ENCODE measurements around the gene CCNE1.

The CCNE1 gene

DNA sequence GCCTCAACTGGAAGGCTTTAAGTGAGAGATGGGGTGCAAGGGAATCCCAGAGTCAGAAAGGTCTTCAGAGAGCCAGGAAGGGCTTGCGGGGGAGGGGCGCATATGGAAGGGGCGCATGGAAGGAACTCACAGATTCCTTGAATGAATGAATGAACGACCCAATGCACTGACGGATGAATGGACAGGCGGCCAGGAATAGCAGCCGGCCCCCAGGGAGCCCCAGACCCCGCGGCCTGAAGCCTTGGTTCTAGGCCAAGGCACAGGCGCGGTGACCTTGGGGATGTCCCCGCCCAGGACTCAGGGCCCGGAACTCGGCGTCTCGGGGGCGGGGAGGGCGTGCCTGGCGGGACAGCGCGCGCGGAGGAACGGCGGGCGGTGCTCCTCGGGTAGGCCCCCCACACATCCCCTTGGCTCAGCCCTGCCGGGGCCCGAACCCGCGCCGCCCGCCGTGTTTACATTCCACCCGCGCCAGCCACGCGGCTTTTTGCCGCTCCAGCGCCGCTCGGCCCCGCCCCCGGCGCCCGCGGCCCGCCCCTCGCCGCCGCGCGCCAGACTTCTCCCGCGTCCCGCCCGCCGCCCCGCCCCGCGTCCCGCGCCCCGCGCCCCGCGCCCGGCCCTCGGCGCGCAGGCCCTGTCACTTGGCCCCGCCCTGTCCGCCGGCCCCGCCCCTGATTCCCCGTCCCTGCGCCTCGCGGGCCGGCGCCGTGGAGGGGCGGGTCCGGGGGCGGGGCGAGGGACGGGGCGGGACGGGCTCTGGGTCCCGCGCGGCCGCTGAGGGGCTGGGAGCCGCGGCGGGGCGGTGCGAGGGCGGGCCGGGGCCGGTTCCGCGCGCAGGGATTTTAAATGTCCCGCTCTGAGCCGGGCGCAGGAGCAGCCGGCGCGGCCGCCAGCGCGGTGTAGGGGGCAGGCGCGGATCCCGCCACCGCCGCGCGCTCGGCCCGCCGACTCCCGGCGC lies at the start of gene CCNE1:
CCNE1 (plus strand) TSS at position 867 of the 955 bp plus-strand sequence. CDS start 565 bp downstream, outside the sequence.
- DNase-seq, result peak; percentile 91

DNA sequence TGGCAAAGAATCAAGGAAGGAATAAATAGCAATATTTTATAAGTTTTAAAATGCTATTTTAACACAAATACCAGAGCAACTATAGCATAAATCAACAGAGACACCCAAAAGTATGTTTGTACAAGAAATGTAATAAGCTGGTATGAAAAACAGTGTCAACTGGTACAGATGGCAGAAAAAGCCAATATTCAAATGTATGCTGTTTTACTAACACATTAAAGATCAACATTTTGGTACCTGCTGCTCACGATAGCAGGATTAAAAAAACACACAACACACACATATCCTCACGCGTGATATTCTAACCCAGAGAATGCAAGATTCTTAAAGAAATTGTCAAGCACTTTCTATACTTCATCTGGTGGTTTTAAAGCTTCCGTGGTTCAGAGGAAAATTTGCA lies 48.6 kb upstream of the CCNE1 start:
- DNase-seq, result no peak

DNA sequence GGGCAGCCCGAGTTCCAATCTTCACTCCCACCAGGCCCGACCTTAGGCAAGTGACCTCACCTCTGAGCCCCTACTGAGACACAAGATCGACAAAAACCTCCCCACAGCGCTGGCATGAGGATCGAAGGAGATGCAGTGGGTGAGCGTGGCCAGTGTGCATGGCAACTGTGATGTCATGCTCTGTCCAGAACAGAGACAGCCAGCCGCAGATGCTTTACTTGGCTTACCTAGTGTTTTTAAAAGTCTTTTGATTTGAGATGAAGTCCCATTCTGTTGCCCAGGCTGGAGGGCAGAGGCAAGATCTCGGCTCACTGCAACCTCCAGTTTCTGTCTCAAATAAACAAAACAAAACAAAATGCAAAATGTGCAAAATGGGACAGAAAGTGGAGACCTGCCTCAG lies 47.4 kb upstream of the CCNE1 start:
- DNase-seq, result no peak

DNA sequence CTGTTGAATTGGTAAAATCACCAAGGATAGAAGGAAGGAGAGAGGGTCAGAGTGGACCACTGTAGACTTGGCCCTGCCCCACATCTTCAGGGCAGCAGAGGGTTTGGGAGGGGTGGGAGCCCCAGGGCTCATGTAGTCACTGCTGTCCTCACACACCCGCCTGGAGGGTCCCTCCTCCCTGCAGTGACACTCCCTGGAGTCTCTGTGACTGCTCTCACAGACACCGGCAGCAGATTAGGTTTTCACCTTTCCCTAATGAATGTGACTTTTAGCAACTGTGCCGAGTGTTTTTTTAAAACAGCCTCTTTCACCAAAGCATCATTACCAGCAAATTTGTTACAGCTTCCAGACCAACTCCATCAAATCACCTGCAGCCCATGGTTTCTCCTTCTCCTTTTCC lies 45.7 kb upstream of the CCNE1 start:
- DNase-seq, result no peak

DNA sequence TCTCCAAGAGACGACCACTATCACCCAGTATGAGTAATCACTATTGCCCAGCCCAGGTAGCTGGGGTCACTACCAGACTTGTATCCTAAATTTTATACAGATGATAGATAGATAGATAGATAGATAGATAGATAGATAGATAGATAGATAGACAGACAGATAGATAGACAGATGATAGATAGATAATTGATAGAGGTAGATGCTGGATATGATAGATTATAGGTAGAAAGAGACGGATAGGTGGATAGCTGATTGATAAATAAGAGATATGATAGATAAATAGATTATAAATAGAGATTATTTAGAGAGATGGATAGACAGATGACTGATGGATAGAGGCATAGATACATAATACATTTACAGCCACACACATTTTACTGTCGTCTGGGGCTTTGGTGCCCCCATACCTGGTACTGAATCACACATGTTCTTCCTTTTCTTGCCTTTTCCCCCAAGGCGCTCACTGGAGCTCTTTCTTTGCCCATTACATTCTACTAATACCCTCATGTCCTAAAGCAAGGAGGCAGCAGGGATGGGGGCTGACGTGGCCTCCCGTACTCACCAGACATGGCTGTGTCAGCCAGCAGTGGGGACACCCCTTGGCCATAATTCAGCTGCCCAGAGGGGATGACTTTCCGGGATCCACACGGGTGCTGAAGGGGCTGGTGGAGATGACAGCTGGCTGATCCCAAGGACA lies 44.6 kb upstream of the CCNE1 start:
- no peak for DNase-seq

DNA sequence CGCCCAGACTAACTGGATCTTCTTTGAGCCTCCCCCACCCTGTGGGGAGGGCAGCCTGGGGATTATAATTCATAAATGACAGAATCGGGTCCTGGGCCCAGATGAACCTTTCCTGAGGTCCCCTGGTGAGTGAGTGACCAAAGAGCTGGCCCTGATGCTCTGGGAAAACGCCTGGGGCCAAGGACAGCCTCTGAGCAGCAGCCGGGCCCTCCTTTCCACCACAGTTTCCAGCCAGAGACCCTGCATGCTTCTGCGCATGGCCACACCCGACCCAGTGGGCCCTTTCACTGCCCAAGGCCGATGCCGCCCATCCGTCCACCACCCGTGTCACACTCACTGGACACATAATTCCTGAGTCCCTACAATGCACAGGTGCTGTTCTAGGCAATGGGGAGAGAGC lies 43.6 kb upstream of the CCNE1 start:
- no peak for DNase-seq

DNA sequence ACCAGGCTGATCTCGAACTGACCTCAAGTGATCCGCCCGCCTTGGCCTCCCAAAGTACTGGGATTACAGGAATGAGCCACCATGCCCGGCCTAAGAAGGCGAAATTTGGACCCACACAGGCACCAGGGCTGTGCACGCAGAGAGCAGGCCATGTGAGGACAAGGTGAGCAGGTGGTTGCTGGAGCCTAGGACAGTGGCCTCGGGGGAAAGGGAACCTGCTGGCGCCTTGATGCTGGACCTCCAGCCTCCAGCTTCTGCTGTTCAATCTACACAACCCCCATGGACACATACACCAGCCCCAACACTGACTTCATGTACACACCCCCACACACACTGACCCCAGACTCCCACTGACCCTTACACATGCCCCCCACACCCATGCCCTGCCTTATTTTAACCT lies 41.8 kb upstream of the CCNE1 start:
- DNase-seq, result no peak

DNA sequence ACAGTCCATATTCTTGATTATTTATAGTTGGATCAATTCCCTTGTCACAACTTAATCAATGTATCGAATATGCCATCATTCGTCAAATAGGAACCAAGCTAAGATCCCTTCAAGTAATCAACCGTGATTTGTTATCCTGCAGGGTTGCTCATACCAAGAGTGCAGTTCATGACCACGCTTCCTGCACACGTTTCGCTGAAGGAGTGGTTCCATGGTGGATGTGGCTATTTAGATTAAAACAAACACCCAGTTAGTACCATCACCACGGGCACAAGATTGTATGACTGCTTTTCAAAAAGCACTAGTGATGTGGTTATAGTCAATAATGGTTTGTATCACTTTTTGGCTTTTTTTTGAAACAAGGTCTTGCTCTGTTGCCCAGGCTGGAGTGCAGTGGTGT lies 41.1 kb upstream of the CCNE1 start:
- DNase-seq, result no peak

DNA sequence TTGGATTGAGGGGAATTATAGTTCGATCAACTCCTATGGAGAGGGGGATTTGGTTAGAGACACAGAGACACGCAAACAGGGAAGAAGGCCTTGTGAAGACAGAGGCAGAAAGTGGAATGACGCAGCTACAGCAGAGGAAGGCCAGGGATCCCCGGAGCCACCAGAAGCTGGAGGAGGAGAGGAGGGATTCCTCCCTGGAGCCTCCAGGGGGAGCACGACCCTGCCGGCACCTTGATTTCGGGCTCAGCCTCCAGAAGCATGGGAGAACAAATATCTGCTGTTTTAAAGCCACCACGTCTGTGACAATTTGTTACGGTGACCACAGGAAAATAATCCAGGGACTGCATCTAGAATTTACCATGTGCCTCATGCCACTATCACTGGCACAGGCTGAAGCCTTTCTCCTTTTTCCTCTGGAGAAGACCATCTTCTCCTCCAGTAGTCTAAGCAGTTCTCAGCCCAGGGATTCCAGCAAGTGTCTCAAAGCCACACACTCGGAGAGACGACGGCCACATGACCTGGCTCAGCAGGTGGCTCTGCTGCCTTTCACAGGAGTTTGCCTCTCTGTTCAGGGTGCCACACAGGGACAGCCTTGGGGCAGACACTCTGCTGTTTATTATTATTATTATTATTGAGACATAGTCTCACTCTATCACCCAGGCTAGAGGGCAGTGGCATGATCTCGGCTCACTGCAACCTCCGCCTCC lies 39.9 kb upstream of the CCNE1 start:
- DNase-seq, result peak; percentile 76

DNA sequence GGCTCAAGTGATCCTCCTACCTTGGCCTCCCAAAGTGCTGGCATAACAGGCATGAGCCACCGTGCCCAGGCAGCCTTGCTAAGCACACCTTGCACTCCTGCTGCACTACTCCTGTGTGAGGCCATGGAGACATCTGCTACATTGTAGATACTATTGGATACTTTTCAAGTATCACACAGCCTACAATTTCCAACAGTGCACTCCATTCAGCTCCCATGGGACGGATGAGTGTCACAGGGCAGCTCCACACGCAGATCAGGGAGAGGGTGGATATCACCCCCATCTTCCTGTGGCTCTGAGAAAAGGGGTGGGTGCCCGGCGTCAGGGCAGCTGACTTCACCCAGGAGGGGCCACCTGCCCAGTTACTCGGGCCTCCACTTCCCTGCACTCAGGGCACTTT lies 39.1 kb upstream of the CCNE1 start:
- no peak for DNase-seq

DNA sequence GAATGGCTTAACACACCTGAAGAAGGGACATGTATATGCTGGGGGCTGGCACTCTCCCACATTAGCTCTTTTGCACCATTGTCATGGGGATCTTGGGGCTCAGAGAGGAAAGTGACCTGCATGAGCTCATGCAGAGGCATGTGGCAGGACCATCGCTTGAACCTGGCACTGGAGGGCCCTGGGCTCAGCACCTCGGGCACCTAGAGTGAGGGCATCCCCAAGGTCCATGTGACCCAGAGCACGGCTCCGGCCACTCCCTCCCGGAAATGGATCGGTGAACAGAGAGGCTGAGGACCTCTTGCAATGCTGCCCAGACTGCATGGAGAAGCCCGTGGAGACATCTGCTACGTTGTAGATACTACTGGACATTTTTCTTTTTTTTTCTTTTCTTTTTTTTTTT lies 38.6 kb upstream of the CCNE1 start:
- DNase-seq, result no peak

DNA sequence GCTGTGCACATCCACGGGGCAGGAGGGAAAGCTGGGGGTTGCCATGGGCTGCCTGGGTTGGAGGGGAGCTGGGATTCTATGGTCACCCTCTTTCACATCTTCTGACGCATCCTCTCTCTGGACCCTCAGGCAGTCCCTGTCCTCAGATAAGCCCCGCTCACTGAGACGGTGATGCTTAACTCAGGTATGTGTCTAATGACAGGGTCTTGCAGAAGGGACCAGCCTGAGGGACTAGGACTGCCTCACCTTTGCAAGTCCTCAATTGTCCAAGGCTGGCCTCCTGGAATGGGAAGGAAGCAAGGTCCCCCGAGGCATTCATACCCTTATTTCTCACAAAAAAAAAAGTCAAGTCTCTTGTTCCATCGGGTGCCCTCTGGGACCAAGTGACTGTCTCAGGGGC lies 37.7 kb upstream of the CCNE1 start:
- no peak for DNase-seq

DNA sequence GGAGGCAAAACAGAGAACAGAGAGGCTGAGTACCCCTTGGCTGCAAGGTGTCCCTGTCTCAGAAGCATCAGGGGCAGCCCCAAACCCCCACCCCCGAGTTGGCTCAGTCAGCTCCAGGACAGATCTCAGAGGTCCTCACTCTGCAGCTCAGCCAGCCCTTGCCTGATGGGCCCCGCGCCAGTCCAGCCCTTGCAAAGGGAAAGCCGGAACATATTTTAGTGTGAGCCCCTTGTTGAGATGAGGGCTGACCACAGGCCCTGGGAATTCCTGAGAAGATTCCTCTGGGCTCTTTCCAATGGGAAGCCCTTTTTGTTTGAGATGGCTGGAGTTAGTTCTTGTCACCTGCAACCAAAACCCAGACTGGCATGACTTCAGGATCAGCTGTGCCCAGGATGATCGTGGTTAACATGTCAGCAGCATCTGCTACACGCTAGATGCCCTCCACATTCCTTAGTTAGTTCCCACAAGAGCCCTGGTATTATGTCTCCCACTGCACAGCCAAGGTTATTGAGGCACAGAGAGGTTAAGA lies 33.9 kb upstream of the CCNE1 start:
- DNase-seq, result no peak

DNA sequence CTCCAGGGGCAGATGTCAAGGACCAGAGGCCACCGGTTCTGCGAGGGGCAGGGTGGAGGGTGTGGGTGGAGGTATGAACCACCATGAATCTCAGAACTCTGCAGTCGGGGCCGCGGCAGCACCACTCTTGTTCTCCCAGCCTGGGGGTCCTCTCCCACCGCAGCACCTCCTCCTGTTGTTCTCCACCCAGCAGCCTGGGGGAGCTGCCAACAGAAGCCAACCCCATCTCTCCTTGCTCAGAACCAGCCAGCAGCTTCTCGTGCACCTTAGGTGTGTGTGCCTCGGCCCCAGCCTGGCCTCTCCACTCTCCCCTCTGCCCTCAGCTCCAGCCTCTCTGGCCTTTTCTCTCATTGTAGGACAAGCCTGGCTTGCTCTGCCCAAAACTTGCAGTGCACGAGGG lies 31.9 kb upstream of the CCNE1 start:
- no peak for DNase-seq

DNA sequence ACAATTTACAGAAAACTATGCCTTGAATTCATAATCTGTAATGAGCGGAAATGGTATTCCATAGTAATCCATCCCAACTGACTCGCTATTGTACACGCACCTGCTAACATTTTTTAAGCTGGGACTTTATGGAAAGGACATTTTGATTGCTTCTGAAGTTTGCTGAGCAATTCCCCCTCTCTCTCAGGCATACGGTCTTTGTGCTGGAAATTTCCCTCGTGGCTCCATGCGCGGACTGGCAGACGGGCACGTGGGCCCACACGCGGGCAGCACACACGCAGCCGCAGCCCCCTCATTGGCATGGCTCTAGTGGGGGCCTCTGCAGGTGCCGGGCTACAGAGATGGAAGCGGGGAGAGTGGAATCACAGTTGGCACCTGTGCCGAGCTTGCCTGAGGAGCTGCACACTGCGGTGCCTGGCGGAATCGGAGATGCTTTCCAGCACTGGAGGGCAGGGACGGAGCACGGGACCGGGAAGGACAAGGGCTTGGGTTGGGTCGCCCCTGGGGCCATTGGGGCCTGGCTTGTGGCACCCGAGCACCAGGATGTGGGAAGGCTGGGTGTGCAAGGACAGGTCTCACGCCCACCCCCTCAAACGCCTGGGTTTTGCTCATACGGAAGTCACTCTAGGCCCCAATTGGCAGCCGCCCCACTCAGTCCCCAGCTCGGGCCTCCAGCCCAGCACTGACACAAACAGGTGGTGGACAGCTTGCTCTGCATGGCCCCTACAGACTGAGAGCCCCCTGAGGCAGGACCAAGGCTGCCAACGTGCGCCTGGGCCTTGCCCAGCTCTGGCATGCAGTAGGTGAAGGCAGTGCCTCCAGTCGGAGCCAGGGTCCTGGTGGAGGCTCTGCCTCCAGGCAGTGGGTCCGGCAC lies 30.2 kb upstream of the CCNE1 start:
- no peak for DNase-seq

DNA sequence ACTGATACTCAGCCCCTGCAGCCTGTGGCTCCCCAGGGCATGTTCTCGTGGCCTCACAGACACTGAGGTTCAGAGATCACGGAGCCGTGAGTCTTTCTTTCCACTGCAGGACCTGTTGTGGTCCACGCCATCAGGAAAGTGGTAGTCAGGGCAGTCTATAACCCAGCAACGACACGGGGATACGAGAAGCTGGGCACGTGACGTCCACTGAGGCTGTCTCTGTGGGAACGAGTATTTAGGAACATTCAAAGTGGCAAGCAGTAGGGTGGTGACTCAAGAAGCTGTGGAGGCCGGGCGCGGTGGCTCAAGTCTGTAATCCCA lies 29.6 kb upstream of the CCNE1 start:
- no peak for DNase-seq

DNA sequence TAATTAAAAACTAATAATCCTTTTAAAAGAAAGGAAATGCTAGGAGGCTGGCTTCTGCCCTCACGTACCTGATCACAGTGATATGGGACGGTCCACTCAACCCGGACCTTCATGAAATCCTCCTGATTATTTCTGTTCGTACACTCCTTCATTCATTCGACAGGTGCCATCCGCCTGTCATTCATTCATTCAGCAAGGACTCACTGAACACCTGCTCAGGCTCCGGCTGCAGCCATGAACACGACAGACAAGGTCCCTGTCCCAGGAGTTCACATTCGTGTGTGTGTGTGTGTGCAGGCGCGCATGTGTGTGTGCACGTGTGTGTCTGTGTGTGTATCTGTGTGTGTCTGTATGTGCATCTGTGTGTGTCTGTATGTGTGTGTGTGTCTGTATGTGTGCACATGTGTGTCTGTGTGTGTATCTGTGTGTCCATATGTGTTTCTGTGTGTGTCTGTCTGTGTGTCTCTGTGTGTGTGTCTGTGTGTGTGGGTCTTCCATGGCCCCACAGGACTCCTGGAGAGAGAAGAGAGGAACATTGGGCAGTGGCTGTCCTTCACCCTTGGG lies 28.1 kb upstream of the CCNE1 start:
- DNase-seq, result no peak

DNA sequence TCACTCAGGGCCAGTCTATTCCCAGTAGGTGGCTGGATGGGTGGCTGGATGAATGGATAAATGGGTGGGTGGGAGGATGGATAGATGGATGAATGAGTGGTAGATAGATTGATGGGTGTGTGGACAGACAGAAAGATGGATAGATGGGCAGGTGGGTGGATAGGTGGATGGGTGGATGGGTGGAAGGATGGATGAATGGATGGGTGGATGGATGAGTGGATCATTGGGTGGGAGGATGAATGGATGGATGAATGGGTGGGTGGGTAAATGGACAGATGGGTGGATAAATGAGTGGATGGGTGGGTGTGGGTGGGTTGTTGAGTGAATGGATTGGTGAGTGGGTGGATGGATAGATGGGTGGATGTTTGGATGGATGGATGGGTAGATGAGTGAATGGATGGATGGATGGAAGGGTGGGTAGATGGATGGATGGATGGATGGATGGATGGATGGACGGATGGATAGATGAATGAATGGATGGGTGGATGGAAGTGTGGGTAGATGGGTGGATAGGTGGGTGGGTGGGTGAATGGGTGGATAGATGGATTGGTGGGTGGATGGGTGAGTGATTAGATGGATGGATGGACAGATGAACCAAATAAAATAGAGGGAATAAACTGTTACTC lies 27.1 kb upstream of the CCNE1 start:
- DNase-seq, result no peak

DNA sequence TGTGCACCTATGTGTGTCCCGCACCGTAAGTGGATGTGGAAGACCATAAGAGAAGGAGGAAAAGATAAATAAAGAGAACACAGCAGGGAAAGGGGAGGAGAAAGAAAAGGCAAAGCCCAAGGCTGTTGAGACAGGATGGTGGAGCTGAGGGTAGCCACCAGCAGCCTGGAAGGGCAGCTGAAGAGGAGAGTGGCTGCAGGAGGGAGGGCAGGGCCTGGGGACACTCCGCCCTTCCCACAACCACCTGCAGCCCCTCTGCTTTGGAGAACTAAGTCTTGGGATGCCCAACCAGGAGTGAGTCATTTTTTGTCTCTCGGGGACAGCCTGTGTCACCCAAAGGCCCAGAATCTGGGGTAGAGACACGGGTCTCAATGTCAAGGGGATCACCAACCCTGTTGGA lies 26.4 kb upstream of the CCNE1 start:
- DNase-seq, result no peak

DNA sequence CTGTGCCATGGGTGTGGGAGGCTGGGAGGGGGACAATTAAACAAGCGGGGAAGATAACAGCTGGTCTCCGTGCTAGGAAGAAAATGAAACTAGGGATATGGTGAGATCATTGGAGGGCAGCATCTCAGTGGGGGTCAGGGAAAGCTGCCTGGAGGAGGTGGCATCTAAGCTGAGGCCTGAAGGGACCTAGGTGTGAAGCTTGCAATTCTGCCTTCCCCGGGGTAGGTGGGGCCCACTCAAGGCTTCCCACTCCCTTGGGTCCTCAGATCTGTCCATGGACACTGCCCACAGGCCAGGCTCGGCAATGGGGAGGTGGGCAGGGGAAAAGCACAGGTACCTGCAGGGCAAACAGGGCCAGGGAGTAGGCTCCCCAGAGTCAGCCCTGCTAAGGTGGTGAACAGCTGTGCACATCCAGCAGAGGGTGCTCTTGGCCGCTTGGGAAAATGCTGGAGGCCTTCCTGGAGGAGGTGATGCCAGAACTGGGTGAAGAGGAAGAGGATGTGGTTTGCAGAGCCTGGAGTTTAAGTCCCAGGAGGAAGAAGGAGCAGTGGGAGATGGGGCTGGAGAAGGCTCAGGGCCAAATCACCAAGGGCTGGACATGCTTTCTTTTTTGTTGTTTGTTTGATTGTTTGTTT lies 25.7 kb upstream of the CCNE1 start:
- peak; percentile 42 for DNase-seq

DNA sequence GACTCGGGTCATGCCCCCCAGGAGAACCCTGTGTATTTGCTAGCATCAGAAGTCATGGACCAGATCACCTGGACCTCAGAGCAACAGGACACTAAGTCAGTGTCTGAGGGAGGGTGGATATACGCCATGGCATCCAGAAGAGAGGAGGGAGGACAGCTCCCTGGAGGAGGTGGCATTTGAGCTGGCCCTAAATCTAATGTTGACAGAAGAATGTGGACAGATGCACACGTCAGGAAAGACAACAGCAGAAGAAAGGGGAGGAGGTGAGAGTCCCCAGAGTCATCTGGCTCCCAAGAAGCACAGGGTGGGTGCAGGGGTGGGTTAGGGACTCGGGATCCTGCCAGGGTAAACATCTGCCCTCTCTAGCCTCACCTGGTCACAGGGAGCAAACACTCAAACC lies 24.5 kb upstream of the CCNE1 start:
- DNase-seq, result no peak
